Calu3 (cell line): ENCODE measurements around the gene SLC35A5. TPM values are rescaled to one million over a fixed set of nuclear protein-coding genes. Genes with fewer than 3 reads are reported as not detected.

Experiments
- BruUV-seq: library from RNA; stranded (reverse); fragments of 400-500 nt; replicated peaks from 2 replicates; lab custom pipeline; 2021; lab: Mats Ljungman, UMichigan
- CTCF ChIA-PET: fragments of 300-600 bp; sonication (Branson Sonifier 250); formaldehyde crosslinking; loops from one replicate; lab custom pipeline; 2022; ENCODE audit warnings: antibody characterized with exemption; lab: Charles Lee
- DNase-seq: peaks from one replicate; pipeline ENCODE4 v3.0.0; 2022
- H3K27ac Mint-ChIP-seq: one replicate; pipeline ENCODE4 v1.8.0; 2022; ENCODE audit warnings: mixed read lengths; ENCODE audit not compliant: unreplicated experiment
- H3K27me3 Mint-ChIP-seq: one replicate; pipeline ENCODE4 v1.8.0; 2022; ENCODE audit warnings: mixed read lengths; ENCODE audit not compliant: unreplicated experiment
- H3K36me3 Mint-ChIP-seq: one replicate; pipeline ENCODE4 v1.8.0; 2022; ENCODE audit warnings: mild to moderate bottlenecking, moderate library complexity, mixed read lengths; ENCODE audit not compliant: insufficient read depth, unreplicated experiment
- H3K4me1 Mint-ChIP-seq: one replicate; pipeline ENCODE4 v1.8.0; 2022; ENCODE audit warnings: mild to moderate bottlenecking, low read depth, mixed read lengths; ENCODE audit not compliant: unreplicated experiment
- H3K4me3 Mint-ChIP-seq: one replicate; pipeline ENCODE4 v1.8.0; 2022; ENCODE audit warnings: mild to moderate bottlenecking, low read depth, moderate library complexity, mixed read lengths; ENCODE audit not compliant: unreplicated experiment
- H3K9me3 Mint-ChIP-seq: one replicate; pipeline ENCODE4 v1.8.0; 2022; ENCODE audit warnings: low read depth, mixed read lengths; ENCODE audit not compliant: unreplicated experiment
- CTCF ChIP-seq: fragments of 200-600 bp; IDR thresholded peaks from one replicate; pipeline ENCODE4 v1.8.0; 2022; ENCODE audit warnings: antibody characterized with exemption; ENCODE audit not compliant: unreplicated experiment
- intact Hi-C: fragments of 100-400 bp; cut with micrococcal nuclease; formaldehyde crosslinking; loops from one replicate; pipeline ENCODE4 v1.10.0; 2022; ENCODE audit not compliant: unreplicated experiment
- total RNA-seq: library from RNA; stranded (reverse); gene quantifications from 2 replicates; pipeline ENCODE4 v1.2.3, GENCODE V29; 2022

The SLC35A5 gene
- total RNA-seq, 1 experiment from 2014 or later: 21.7 TPM

GRCh38 chr3:112585782-112586181, 23.9 kb downstream of the SLC35A5 start:
- intact Hi-C loops: loop anchor here (10.0 kb wide), 1 partner anchor 119 kb away; no protein-coding TSS in a partner anchor
- H3K36me3 Mint-ChIP-seq: no peaks in the 10 kb centered on the region

DNA sequence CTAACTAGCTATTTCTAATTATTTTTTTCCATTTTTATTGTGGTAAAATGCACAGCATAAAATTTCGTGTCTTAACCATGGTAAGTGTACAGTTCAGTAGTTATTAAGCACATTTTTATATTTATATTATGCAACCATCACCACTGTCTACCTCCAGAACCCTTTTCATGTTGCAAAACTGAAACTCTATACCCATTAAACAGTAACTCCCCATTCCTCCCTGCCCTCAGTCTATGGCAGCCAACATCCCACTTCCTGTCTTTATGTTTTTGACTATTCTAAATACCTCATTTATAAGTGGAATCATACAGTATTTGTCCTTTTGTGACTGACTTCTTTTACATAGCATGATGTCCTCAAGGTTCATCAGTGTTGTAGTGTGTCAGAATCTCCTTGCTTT, 25.5 kb downstream of the SLC35A5 start:
- intact Hi-C loops: loop anchor here (10.0 kb wide), 1 partner anchor 117 kb away; no protein-coding TSS in a partner anchor
- Mint-ChIP-seq H3K27me3 (no peaks in the 10 kb centered on the region), H3K36me3 (no peaks in the 10 kb centered on the region), H3K9me3 (no peaks in the 10 kb centered on the region), H3K4me3 (no peak overlapping the region), H3K4me1 (no peaks in the 10 kb centered on the region), H3K27ac (no peak overlapping the region)
- DNase-seq: no peak
- no TSS peak for BruUV-seq
- CTCF ChIA-PET: no interaction called here
- no peak for TF ChIP-seq CTCF

More at GRCh38 chr3:112585782-112586181, 23.9 kb downstream of the SLC35A5 start:
- no peak for DNase-seq
- Mint-ChIP-seq H3K27ac (no peak overlapping the region), H3K27me3 (no peaks in the 10 kb centered on the region), H3K4me3 (no peak overlapping the region), H3K4me1 (no peaks in the 10 kb centered on the region), H3K9me3 (no peaks in the 10 kb centered on the region)
- no peak for TF ChIP-seq CTCF
- CTCF ChIA-PET: no interaction called here
- BruUV-seq: no TSS peak

GRCh38 chr3:112593258-112593657, 31.4 kb downstream of the SLC35A5 start:
- Mint-ChIP-seq H3K9me3 (no peaks in the 10 kb centered on the region), H3K4me3 (no peak overlapping the region), H3K36me3 (no peaks in the 10 kb centered on the region), H3K27ac (no peak overlapping the region), H3K4me1 (no peaks in the 10 kb centered on the region), H3K27me3 (no peaks in the 10 kb centered on the region)
- DNase-seq: no peak
- TF ChIP-seq CTCF: no peak
- BruUV-seq: no TSS peak
- CTCF ChIA-PET: no interaction called here
- intact Hi-C loops: no loop called here

DNA sequence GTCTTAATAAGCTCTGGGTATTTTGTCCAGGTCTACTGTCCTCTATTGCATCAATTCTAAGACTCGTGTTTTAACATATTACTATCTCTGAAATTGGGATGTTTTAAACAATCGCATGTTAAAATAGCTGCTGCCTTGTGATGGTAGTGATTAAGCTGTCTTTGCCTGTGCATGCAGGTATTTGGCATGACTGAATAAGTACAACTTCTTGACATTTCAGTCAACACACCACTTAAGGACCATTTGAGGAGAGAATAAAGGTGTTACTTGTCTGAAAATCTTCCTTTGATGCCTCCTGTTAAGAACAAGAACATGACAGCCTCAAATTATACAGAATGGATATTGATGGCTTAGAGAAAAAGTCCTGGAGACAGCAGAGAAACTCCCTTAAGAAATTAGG, 33.0 kb downstream of the SLC35A5 start:
- H3K9me3 Mint-ChIP-seq: no peaks in the 10 kb centered on the region
- no peaks in the 10 kb centered on the region for H3K36me3 Mint-ChIP-seq
- intact Hi-C loops: no loop called here
- no TSS peak for BruUV-seq
- CTCF ChIA-PET: no interaction called here
- no peaks in the 10 kb centered on the region for H3K4me1 Mint-ChIP-seq
- H3K27ac Mint-ChIP-seq: no peak overlapping the region
- H3K4me3 Mint-ChIP-seq: no peak overlapping the region
- no peak for DNase-seq
- TF ChIP-seq CTCF: no peak
- H3K27me3 Mint-ChIP-seq: no peaks in the 10 kb centered on the region
